Spleen (tissue), 11 donors: Measurements from ENCODE around the gene SLC2A6. TPM values are rescaled to one million over a fixed set of nuclear protein-coding genes. Genes with fewer than 3 reads are reported as not detected.

Experiments
- DNase-seq: peaks from one replicate; pipeline ENCODE4 v3.0.0-alpha.2; 2020
- H3K27ac ChIP-seq, 8 donors: fragments of 200-600 bp; sonication (generic) in 7 of 8; 1 replicate in 4 of 8; 2 replicates in 4 of 8; pipeline versions ENCODE4 v1.5.0 to v1.8.0; 2016 to 2021; ENCODE audit warnings: inconsistent platforms in 4 of 8, mild to moderate bottlenecking in 4 of 8, moderate library complexity in 1 of 8
- H3K27me3 ChIP-seq, 7 donors: fragments of 200-600 bp; sonication (generic) in 6 of 7; replicated peaks in 1 of 7; 1 replicate in 4 of 7; 2 replicates in 3 of 7; pipeline versions ENCODE4 v1.5.0 to v1.8.0; 2016 to 2021; ENCODE audit warnings: inconsistent platforms in 3 of 7, mild to moderate bottlenecking in 1 of 7
- H3K36me3 ChIP-seq, 6 donors: fragments of 200-600 bp; sonication (generic) in 5 of 6; 1 replicate in 4 of 6; 2 replicates in 2 of 6; pipeline versions ENCODE4 v1.5.0 to v1.8.0; 2016 to 2021; ENCODE audit warnings: inconsistent platforms in 2 of 6
- H3K4me1 ChIP-seq, 6 donors: fragments of 200-600 bp; sonication (generic) in 5 of 6; 1 replicate in 3 of 6; 2 replicates in 3 of 6; pipeline versions ENCODE4 v1.5.0 to v1.8.0; 2016 to 2021; ENCODE audit warnings: inconsistent platforms in 3 of 6
- H3K4me3 ChIP-seq, 8 donors: fragments of 200-600 bp; sonication (generic) in 7 of 8; 1 replicate in 4 of 8; 2 replicates in 4 of 8; pipeline versions ENCODE4 v1.5.0 to v1.8.0; 2016 to 2021; ENCODE audit warnings: inconsistent platforms in 4 of 8, mild to moderate bottlenecking in 4 of 8, moderate library complexity in 2 of 8
- H3K9me3 ChIP-seq, 8 donors: fragments of 200-600 bp; sonication (generic) in 7 of 8; 1 replicate in 4 of 8; 2 replicates in 4 of 8; pipeline versions ENCODE4 v1.5.0 to v1.8.0; 2016 to 2021; ENCODE audit warnings: inconsistent platforms in 4 of 8
- CTCF ChIP-seq, 11 experiments: fragments of 200-600 bp in 7 of 11; fragments of 450-650 bp in 4 of 11; sonication (generic) in 4 of 11; IDR thresholded peaks in 8 of 11; conservative IDR thresholded peaks in 3 of 11; 1 replicate in 7 of 11; 2 replicates in 4 of 11; pipeline versions ENCODE4 v1.4.0 to v1.8.0; 2016 to 2021; ENCODE audit warnings: antibody characterized with exemption in 11 of 11, inconsistent platforms in 4 of 11, mild to moderate bottlenecking in 1 of 11
- POLR2A ChIP-seq, 3 donors: fragments of 450-650 bp; IDR thresholded peaks; one replicate each; pipeline ENCODE4 v1.5.1; 2017; ENCODE audit warnings: antibody characterized with exemption in 3 of 3, mild to moderate bottlenecking in 1 of 3
- POLR2AphosphoS5 ChIP-seq, 3 donors: sonication (generic); formaldehyde crosslinking; IDR thresholded peaks; one replicate each; pipeline ENCODE4 v1.5.1; 2017; ENCODE audit warnings: antibody characterized with exemption in 3 of 3
- WGBS, 5 donors: extraction: QIAGEN DNeasy Blood & Tissue Kit in 3 of 5; methylation state at CpG; one replicate each; pipeline versions ENCODE4 v1.1.5 to v1.1.7; 2013 to 2018; 5-methylcytosine and 5-hydroxymethylcytosine counted together
- intact Hi-C: fragments of 100-400 bp; cut with DNase I; formaldehyde crosslinking; loops from one replicate; pipeline ENCODE4 v1.15.0; 2023; ENCODE audit warnings: low total_unique reads
- polyA plus RNA-seq, 3 donors: library from polyadenylated mRNA; stranded (reverse); fragments of 200-250 nt; gene quantifications; one replicate each; pipeline ENCODE4 v1.2.1, GENCODE V29; 2013
- total RNA-seq, 7 donors: library from RNA; depleted of rRNA in 3 of 7; stranded (reverse); fragments of >200 nt in 3 of 7; fragmentation: NEBNext Ultra II Directional in 4 of 7; extraction: Animal tissue kit (Norgen Biotek cat#: 25700) in 4 of 7; gene quantifications; one replicate each; pipeline versions ENCODE4 v1.1.0 to v1.2.1, GENCODE V29; 2016 to 2021
- donor health status: healthy with polysubstance abuse.
- donor health status: DM: no; HTN: no; CAD: no; lungs with moderate emphysema.
- donor health status: DM: no; HTN: no; CAD: no.
- donor health status: Bipolar disorder and iron deficiency.
- donor health status: healthy.
- donor health status: DM: no; HTN: no; CAD: no.
- donor health status: DM: yes; HTN: yes; CAD: no.

SLC2A6 gene
- total and polyA plus RNA-seq, 10 donors = 15.4 to 35.0 (median 21.9) TPM

GRCh38 chr9:133517711-133518110 is 38.8 kb upstream of the SLC2A6 start:
- Histone ChIP-seq H3K4me3 (no peak overlapping the region), H3K9me3 (no peaks in the 10 kb centered on the region), H3K4me1 (peaks cover 0 to 11% (median 2%) of the 10 kb centered on the region in 6 donors), H3K27me3 (peaks cover 0 to 41% (median 0%) of the 10 kb centered on the region in 7 donors), H3K27ac (no peak overlapping the region), H3K36me3 (no peaks in the 10 kb centered on the region)
- intact Hi-C loops = no loop called here
- DNase-seq = no peak
- TF ChIP-seq CTCF (IDR thresholded peaks at IDR 0.05 in 8 of 11, conservative IDR thresholded peaks at IDR 0.05 in 3 of 11) (no peak), POLR2A (IDR thresholded peaks at IDR 0.05) (no peak), POLR2AphosphoS5 (IDR thresholded peaks at IDR 0.05) (no peak)
- WGBS, 5 donors = 69 to 84% (median 79%) methylated on average over 6 to 8 of the region's 8 CpGs

- intact Hi-C loops = no loop called here
- H3K4me1 ChIP-seq = peaks cover 0 to 11% (median 2%) of the 10 kb centered on the region in 6 donors
- no peak for DNase-seq
- TF ChIP-seq POLR2A (IDR thresholded peaks at IDR 0.05) (no peak), POLR2AphosphoS5 (IDR thresholded peaks at IDR 0.05) (no peak), CTCF (IDR thresholded peaks at IDR 0.05 in 8 of 11, conservative IDR thresholded peaks at IDR 0.05 in 3 of 11) (no peak)
- peaks cover 0 to 41% (median 0%) of the 10 kb centered on the region in 7 donors for H3K27me3 ChIP-seq
- no peak overlapping the region for H3K27ac ChIP-seq
- H3K4me3 ChIP-seq = no peak overlapping the region
- H3K9me3 ChIP-seq = no peaks in the 10 kb centered on the region
- 82 to 94% (median 92%) methylated on average over 8 to 9 of the region's 9 CpGs for WGBS, 5 donors
- no peaks in the 10 kb centered on the region for H3K36me3 ChIP-seq
These were observed 38.1 kb upstream of the SLC2A6 start for GRCh38 chr9:133516961-133517350.

- peaks cover 0 to 41% (median 0%) of the 10 kb centered on the region in 7 donors for H3K27me3 ChIP-seq
- no peak overlapping the region for H3K27ac ChIP-seq
- intact Hi-C loops = no loop called here
- no peak for DNase-seq
- H3K4me1 ChIP-seq = peaks cover 0 to 11% (median 2%) of the 10 kb centered on the region in 6 donors
- no peak overlapping the region for H3K4me3 ChIP-seq
- H3K9me3 ChIP-seq = no peaks in the 10 kb centered on the region
- no peaks in the 10 kb centered on the region for H3K36me3 ChIP-seq
- no peak for TF ChIP-seq POLR2AphosphoS5 (IDR thresholded peaks at IDR 0.05)
- TF ChIP-seq CTCF (IDR thresholded peaks at IDR 0.05 in 8 of 11, conservative IDR thresholded peaks at IDR 0.05 in 3 of 11) = no peak
- TF ChIP-seq POLR2A (IDR thresholded peaks at IDR 0.05) = no peak
- WGBS, 5 donors = 65 to 84% (median 78%) methylated on average over 8 to 11 of the region's 11 CpGs
These were observed 37.5 kb upstream of the SLC2A6 start for GRCh38 chr9:133516256-133516960.

GRCh38 chr9:133515615-133516255 is 36.8 kb upstream of the SLC2A6 start:
- no peak for DNase-seq
- Histone ChIP-seq H3K4me3 (no peak overlapping the region), H3K36me3 (no peaks in the 10 kb centered on the region), H3K27me3 (peaks cover 0 to 45% (median 0%) of the 10 kb centered on the region in 7 donors), H3K4me1 (peaks cover 0 to 16% (median 2%) of the 10 kb centered on the region in 6 donors), H3K27ac (no peak overlapping the region), H3K9me3 (no peaks in the 10 kb centered on the region)
- intact Hi-C loops = no loop called here
- 72 to 89% (median 85%) methylated on average over 9 to 17 of the region's 17 CpGs for WGBS, 5 donors
- no peak for TF ChIP-seq CTCF (IDR thresholded peaks at IDR 0.05 in 8 of 11, conservative IDR thresholded peaks at IDR 0.05 in 3 of 11)
- no peak for TF ChIP-seq POLR2A (IDR thresholded peaks at IDR 0.05)
- TF ChIP-seq POLR2AphosphoS5 (IDR thresholded peaks at IDR 0.05) = no peak
